ENCODE results near the gene RIT2.

The RIT2 gene

GRCh38 chr18:43115076-43115921 lies at the start of gene RIT2:
Gene RIT2, minus strand, starts transcription at chr18:43115685.
- DNase-seq: no peak

DNA sequence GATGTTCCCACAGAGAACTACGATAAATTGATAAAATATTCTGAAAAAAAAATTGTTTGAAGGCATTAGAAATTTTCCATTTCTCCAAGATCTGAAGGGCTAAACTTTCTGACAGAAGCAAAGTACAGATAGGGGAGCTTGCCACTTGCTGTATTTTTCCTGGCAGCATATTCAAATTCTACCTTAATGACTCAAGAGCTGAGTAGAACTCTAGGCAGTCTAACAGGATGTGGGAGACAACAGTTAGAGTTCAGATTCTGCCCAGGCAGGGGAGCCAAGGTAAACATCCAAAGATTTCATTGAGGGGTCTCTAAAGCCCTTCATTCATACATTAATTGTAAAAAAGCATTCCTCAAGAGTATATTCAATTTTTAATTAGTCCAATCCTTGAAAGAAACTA lies 46.0 kb upstream of the RIT2 start:
- peak; percentile 66 for DNase-seq

- DNase-seq: no peak
These were observed 45.0 kb upstream of the RIT2 start for GRCh38 chr18:43160509-43160908.

GRCh38 chr18:43159926-43160325 lies 44.4 kb upstream of the RIT2 start:
- no peak for DNase-seq

GRCh38 chr18:43159086-43159770 lies 43.7 kb upstream of the RIT2 start:
- no peak for DNase-seq

DNA sequence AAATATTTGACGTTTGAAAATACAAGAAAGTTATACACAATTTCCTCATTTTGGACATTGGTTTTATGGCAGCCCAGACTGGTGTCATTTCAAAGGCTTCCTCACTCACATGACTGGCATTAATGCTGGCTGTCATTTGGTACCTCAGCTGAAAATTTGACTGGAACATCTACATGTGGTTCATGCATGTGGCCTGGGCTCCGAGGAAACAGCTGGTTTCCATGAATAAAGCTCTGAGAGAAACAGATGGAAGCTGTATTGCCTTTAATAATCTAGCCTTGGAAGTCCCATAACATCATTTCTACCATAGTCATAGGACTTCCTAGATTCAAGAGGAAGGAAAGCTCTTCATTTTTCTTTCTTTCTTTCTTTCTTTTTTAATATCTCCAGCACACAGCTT lies 42.9 kb upstream of the RIT2 start:
- no peak for DNase-seq

DNA sequence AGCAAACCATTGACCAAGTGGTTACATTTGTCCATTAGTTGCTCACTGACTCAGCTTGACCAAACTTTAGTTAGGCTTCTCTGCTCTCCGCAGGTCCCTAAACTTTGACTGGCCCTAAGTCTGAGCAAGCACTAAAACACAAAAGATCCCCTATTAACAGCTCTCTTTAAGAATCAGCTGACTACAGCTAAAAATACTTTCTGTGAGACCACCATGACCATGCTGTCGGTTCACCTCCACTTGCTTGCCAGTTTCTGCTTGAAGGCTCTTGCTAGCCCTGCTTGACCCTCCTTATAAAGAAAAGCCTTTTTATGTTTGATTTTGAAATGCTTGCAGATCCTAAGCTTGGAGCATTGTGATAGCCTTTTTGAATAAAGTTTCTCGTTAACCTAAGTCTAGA lies 40.4 kb upstream of the RIT2 start:
- no peak for DNase-seq

DNA sequence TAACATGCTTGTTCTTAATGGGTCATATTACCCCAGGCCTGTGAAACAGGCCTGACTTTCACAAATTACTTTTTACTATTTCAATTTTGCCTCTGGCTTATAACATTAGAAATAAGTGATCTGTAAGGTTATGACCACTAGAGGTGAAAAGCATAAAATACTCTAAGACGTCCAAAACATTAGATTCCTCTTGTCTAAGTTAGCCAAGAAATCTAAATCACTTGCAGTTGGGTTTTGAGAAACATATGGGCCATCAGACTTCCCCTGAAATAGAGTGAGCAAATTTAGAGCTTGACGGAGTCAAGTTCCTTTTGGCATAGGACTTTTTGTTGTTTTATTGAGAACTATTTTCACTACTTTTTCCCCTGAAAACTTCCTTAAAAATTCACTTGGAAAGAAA lies 32.7 kb upstream of the RIT2 start:
- DNase-seq: no peak

DNA sequence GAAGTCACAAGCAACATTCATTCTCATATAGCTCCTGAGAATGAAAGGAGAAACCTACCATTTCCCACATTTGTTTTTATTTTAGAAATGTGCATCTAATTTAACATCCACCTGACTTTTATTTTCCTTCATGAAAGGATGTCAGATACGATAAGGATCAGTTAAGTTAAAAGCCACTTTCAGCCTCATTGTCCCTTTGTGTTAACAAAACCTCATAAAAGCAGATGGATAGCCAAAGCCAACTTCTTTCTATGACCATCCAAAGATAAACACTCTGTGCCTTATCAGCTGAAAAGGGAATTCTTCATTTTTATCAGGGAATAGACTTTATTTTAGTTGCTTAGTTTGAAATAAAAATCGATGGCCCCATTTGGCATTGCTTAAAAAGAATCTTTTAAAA lies 25.7 kb upstream of the RIT2 start:
- DNase-seq: no peak

- no peak for DNase-seq
These were observed 23.9 kb upstream of the RIT2 start for GRCh38 chr18:43139288-43139946.

DNA sequence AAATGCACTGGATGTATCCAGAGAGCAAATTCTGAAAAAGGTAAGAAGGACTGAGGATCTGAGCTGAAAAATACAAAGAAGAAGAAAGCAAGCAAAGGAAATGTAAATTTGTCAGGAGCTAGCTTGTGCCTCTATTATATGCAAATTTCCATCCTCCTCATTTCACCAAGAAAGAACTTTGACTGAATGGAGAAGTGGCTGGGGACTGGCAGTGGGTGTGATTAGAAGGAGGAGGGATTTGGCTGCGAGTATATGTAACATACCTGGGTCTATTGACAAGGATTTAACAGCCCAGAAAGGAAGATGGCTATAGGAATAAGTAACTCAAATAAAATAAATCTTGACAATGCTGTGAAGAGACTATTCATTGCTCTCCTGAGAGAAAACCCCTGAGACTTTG lies 19.4 kb upstream of the RIT2 start:
- DNase-seq: no peak

- no peak for DNase-seq
These were observed 15.3 kb upstream of the RIT2 start for GRCh38 chr18:43130716-43131260.

GRCh38 chr18:43129946-43130524 lies 14.6 kb upstream of the RIT2 start:
- no peak for DNase-seq

DNA sequence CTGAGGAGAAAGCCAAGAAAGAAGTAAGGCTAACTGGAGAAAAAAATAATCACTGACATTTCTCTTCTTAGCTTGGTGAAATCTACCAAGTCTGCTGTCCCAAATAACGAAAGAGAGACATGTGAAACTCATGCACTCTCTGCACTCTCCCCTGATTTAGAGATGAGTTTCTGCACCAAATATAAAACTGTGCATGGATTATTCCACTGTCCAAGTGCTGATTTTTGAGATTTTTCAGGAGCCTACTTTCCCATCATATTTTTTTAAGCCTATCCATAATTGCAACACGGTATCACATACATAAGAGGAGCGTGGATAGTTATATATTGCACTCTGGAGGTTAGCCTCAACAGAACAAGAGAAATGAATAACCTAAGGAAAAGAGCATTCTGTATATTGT lies 10.0 kb upstream of the RIT2 start:
- DNase-seq: no peak

DNA sequence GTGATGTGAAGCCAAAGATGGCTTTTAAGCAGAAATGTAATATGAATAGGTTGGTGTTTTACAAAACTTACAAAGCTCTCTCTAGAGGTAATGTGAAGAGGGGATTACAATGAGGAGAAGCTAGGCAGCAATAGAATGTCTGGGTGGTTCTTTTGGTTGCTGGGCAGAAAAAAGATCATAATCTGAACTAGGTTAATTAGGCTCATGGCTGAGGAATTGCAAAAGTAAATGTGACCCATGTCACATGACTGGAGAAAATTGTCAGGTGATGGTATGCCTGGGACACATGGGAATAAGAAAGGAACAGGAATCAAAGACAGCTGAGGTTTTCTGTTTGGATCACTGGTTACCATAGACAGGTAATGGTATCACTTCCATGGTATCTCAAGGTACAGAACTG lies 7.5 kb upstream of the RIT2 start:
- no peak for DNase-seq

- DNase-seq: no peak
These were observed 1.3 kb upstream of the RIT2 start for GRCh38 chr18:43116699-43117294.

- DNase-seq: no peak
These were observed 2.1 kb downstream of the RIT2 start for GRCh38 chr18:43113220-43113895.

DNA sequence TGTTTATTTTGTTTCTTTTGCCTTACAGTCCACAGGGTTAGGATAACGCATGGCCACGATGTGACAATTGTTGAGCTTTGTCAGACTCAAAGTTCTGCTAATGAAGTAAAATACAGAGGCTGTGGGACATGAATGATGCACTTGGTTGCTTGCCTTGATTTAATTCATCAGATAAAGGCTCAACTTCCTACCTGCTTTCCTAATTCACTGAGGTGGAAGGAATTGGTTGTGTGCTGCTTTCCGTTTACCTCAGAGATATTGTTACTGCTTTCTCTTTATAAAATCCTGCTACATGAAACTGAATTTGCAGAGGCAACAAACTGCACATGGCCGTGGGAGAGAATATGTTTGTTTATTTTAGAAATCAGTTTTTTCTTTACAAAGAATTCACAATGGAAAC lies 6.6 kb downstream of the RIT2 start:
- no peak for DNase-seq

GRCh38 chr18:43108469-43108868 lies 7.0 kb downstream of the RIT2 start:
- DNase-seq: no peak

GRCh38 chr18:43093646-43094045 lies 21.8 kb downstream of the RIT2 start:
- DNase-seq: no peak

DNA sequence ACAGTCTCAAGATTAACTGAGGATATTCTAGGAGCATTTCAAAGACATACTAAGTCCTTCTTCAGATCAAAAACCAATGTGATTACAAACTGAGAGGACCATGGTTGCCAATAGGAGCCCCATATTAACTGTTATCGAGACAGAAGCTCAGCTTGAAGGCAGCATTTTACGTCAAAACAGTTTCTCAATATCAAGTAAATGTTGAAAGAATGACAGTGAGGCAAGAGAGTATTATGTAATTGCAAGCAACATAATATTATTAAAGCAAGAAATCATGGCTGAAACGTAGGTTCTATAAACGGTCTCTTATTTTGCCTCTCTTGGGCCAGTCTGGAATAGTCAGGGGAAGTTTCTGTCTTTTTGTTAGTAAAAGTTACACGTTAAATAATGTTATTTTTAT lies 22.9 kb downstream of the RIT2 start:
- DNase-seq: no peak

DNA sequence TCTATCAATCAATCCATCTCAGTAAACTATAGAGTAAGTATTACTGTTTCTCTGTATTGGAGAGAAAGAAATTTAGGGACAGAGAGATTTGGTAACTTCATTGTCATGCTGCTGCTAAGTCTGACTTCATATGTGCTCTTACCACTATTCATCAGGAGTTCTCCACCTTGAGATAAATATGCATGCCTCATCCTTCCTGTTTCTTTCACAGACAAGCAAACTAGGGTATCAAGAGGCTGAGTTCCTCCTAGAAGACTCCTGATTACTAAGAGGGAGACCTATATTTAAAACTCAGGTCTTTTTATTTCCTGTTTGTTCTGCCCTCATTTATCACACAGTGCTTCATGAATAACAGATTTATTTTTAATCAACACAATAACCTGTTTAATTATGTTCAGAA lies 34.1 kb downstream of the RIT2 start:
- no peak for DNase-seq
